Heart left ventricle (tissue), 13 donors: ENCODE measurements around the gene DSP.

Source experiments
- CTCF ChIP-seq, 12 donors: fragments of 200-600 bp; sonication (generic) in 4 of 12; IDR thresholded peaks; one replicate each; pipeline versions ENCODE4 v1.5.0 to v1.8.0; 2018 to 2022; ENCODE audit warnings: antibody characterized with exemption in 12 of 12, mild to moderate bottlenecking in 5 of 12
- POLR2A ChIP-seq, 2 donors: fragments of 450-650 bp; IDR thresholded peaks; one replicate each; pipeline ENCODE4 v1.6.1; 2017; ENCODE audit warnings: antibody characterized with exemption in 2 of 2, mild to moderate bottlenecking in 2 of 2, moderate library complexity in 2 of 2
- donor health status: ischemic (EF 13 %, LVEDD 7.1; RV severe dilation, severe dysfunction).
- donor health status: DM: no; HTN: yes; CAD: no.
- donor health status: DM: no; HTN: no; CAD: no.
- donor health status: ischemic (EF 25% LVEDD 6.9; RV normal size, moderate dysfunction).
- donor health status: ischemic (EF 25% LVEDD 5.7; RV mildly dilated, moderate dysfunction).
- donor health status: ischemic (EF 35%, LVEDD 5.7; RV mildly dilated, moderate dysfunction).
- donor health status: nonischemic (EF 11% LVEDD 7.7; RV severe dilation, severe dysfunction).
- donor health status: DM: yes; HTN: yes; CAD: no.
- donor health status: PGD.
- donor health status: ischemic (EF 29% LVEDD 5.4; RV normal size, mild dysfunction).
- donor health status: nonischemic (EF 23%, LVEDD 6.1; RV moderate dilation, normal function).

GRCh38 chr6:7546020-7546369, 4.5 kb downstream of the DSP start:
- no peak for TF ChIP-seq CTCF (IDR thresholded peaks at IDR 0.05)
- TF ChIP-seq POLR2A (IDR thresholded peaks at IDR 0.05), result no peak
